ENCODE results near the gene WDR83. TPM values are rescaled to one million over a fixed set of nuclear protein-coding genes. Genes with fewer than 3 reads are reported as not detected.

WDR83 gene
- total and polyA plus RNA-seq, 10 of the 15 experiments (the other 5 are each of a cell fraction or from before 2014, with no cell fraction given): 0.58 to 17.7 (median 10.8) TPM

- TF ChIP-seq EED (IDR thresholded peaks at IDR 0.05; ENCODE audit: low read depth) (no peak), POU2F2 (IDR thresholded peaks at IDR 0.05; ENCODE audit: borderline replicate concordance, low read depth, low read length) (no peak), CTCF (IDR thresholded peaks at IDR 0.05 in 2 of 3, conservative IDR thresholded peaks at IDR 0.05 in 1 of 3; ENCODE audit: control insufficient read depth in 2 of 3, extremely low read depth in 1 of 3, insufficient read depth in 1 of 3, low read depth in 3 of 3, low read length in 3 of 3) (no peak), TCF3 (IDR thresholded peaks at IDR 0.05; ENCODE audit: borderline replicate concordance, insufficient read depth, low read depth, low read length) (no peak), HCFC1 (IDR thresholded peaks at IDR 0.05; ENCODE audit: low read length) (no peak), CBX3 (IDR thresholded peaks at IDR 0.05; ENCODE audit: borderline replicate concordance, low read depth) (no peak), JUND (IDR thresholded peaks at IDR 0.05; ENCODE audit: low read depth, low read length) (no peak), BCL3 (IDR thresholded peaks at IDR 0.05; ENCODE audit: borderline replicate concordance, insufficient read depth, low read depth, low read length, poor library complexity, severe bottlenecking) (no peak), ELK1 (IDR thresholded peaks at IDR 0.05; ENCODE audit: low read depth, low read length) (no peak), E4F1 (IDR thresholded peaks at IDR 0.05; ENCODE audit: borderline replicate concordance, partially characterized antibody) (no peak), PRDM15 (CRISPR knock-in tag; IDR thresholded peaks at IDR 0.05) (no peak), FOS (IDR thresholded peaks at IDR 0.05; ENCODE audit: borderline replicate concordance, extremely low read depth, insufficient read length) (no peak), NRF1 (conservative IDR thresholded peaks at IDR 0.05; ENCODE audit: low read depth, low read length) (no peak), KLF5 (IDR thresholded peaks at IDR 0.05; ENCODE audit: partially characterized antibody) (no peak), TBL1XR1 (IDR thresholded peaks at IDR 0.05; ENCODE audit: low read depth, low read length) (no peak), TAF1 (IDR thresholded peaks at IDR 0.05; ENCODE audit: borderline replicate concordance, low read depth, low read length) (peak; percentile 66; the same call in 1 of the 2 replicates), IRF4 (IDR thresholded peaks at IDR 0.05; ENCODE audit: low read depth, low read length) (no peak), ZNF274 (IDR thresholded peaks at IDR 0.05; ENCODE audit: insufficient read depth, insufficient read length) (no peak), ZSCAN29 (IDR thresholded peaks at IDR 0.05) (no peak)
Measured at GRCh38 chr19:12666265-12667048, at the start of gene WDR83, which contains the start of gene MAN2B1 (continued).
